ENCODE data around the gene SVIP. TPM values are rescaled to one million over a fixed set of nuclear protein-coding genes. Genes with fewer than 3 reads are reported as not detected.

SVIP gene
- polyA plus RNA-seq, 1 donor from 2014 or later, result 24.8 TPM

DNA sequence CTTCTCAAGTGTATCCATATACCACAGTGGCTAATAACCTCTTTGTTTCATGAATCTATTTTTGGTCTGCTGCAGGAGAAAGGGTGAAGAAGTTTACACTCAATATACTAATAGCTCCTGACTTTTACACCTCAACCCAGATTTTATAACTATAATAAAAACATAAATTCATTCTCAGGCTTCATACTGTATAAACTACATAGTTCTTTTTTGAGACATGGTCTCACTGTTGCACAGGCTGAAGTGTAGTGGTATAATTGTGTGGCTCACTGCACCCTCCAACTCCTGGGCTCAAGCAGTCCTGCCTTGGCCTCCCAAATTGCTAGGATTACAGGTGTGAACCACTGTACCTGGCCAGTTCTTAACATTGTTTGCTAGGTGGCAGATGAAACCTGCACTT, 48.4 kb upstream of the SVIP start:
- Histone ChIP-seq H4K20me1 (ENCODE audit: insufficient read depth) (no peaks in the 10 kb centered on the region), H3K36me3 (ENCODE audit: insufficient read depth, low read length) (no peaks in the 10 kb centered on the region), H3F3A (ENCODE audit: insufficient read depth, low read length, poor library complexity, severe bottlenecking) (no peaks in the 10 kb centered on the region), H3K4me3 (ENCODE audit: low read length) (no peak overlapping the region), H3K9me2 (ENCODE audit: insufficient read depth, low read length) (no peaks in the 10 kb centered on the region), H3K27ac (ENCODE audit: low read length) (no peak overlapping the region), H2AFZ (ENCODE audit: low read depth, low read length) (no peak overlapping the region), H3K4me2 (ENCODE audit: low read length) (no peak overlapping the region), H3K79me2 (replicated peaks; ENCODE audit: insufficient read depth, low read length) (no peaks in the 10 kb centered on the region), H3K27me3 (ENCODE audit: insufficient read depth, low read depth, low read length) (no peaks in the 10 kb centered on the region), H3K9me3 (ENCODE audit: low read length) (no peaks in the 10 kb centered on the region), H3K9ac (ENCODE audit: low read length) (no peak overlapping the region)
- no peak for TF ChIP-seq SMC3 (conservative IDR thresholded peaks at IDR 0.05; ENCODE audit: poor library complexity)
- TF ChIP-seq MXI1 (conservative IDR thresholded peaks at IDR 0.05; ENCODE audit: poor library complexity, severe bottlenecking), result no peak
- TF ChIP-seq POLR2AphosphoS5 (IDR thresholded peaks at IDR 0.05), result no peak
- TF ChIP-seq TAF1 (IDR thresholded peaks at IDR 0.05; ENCODE audit: low read depth), result no peak
- TF ChIP-seq, protein P1, sequence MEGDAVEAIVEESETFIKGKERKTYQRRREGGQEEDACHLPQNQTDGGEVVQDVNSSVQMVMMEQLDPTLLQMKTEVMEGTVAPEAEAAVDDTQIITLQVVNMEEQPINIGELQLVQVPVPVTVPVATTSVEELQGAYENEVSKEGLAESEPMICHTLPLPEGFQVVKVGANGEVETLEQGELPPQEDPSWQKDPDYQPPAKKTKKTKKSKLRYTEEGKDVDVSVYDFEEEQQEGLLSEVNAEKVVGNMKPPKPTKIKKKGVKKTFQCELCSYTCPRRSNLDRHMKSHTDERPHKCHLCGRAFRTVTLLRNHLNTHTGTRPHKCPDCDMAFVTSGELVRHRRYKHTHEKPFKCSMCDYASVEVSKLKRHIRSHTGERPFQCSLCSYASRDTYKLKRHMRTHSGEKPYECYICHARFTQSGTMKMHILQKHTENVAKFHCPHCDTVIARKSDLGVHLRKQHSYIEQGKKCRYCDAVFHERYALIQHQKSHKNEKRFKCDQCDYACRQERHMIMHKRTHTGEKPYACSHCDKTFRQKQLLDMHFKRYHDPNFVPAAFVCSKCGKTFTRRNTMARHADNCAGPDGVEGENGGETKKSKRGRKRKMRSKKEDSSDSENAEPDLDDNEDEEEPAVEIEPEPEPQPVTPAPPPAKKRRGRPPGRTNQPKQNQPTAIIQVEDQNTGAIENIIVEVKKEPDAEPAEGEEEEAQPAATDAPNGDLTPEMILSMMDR (IDR thresholded peaks at IDR 0.05; ENCODE audit: poor library complexity, severe bottlenecking), result no peak
- TF ChIP-seq EZH2 (IDR thresholded peaks at IDR 0.05; ENCODE audit: borderline replicate concordance, insufficient read depth, low read length, poor library complexity, severe bottlenecking), result no peak
- no peak for TF ChIP-seq EP300 (conservative IDR thresholded peaks at IDR 0.05; ENCODE audit: poor library complexity, severe bottlenecking)
- TF ChIP-seq, protein P2, sequence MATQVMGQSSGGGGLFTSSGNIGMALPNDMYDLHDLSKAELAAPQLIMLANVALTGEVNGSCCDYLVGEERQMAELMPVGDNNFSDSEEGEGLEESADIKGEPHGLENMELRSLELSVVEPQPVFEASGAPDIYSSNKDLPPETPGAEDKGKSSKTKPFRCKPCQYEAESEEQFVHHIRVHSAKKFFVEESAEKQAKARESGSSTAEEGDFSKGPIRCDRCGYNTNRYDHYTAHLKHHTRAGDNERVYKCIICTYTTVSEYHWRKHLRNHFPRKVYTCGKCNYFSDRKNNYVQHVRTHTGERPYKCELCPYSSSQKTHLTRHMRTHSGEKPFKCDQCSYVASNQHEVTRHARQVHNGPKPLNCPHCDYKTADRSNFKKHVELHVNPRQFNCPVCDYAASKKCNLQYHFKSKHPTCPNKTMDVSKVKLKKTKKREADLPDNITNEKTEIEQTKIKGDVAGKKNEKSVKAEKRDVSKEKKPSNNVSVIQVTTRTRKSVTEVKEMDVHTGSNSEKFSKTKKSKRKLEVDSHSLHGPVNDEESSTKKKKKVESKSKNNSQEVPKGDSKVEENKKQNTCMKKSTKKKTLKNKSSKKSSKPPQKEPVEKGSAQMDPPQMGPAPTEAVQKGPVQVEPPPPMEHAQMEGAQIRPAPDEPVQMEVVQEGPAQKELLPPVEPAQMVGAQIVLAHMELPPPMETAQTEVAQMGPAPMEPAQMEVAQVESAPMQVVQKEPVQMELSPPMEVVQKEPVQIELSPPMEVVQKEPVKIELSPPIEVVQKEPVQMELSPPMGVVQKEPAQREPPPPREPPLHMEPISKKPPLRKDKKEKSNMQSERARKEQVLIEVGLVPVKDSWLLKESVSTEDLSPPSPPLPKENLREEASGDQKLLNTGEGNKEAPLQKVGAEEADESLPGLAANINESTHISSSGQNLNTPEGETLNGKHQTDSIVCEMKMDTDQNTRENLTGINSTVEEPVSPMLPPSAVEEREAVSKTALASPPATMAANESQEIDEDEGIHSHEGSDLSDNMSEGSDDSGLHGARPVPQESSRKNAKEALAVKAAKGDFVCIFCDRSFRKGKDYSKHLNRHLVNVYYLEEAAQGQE (IDR thresholded peaks at IDR 0.05; ENCODE audit: borderline replicate concordance), result no peak
- no peak for TF ChIP-seq RAD21 (conservative IDR thresholded peaks at IDR 0.05)

- Histone ChIP-seq H3K27ac (ENCODE audit: low read length) (no peak overlapping the region), H3K4me2 (ENCODE audit: low read length) (no peak overlapping the region), H4K20me1 (ENCODE audit: insufficient read depth) (no peaks in the 10 kb centered on the region), H3K9ac (ENCODE audit: low read length) (no peak overlapping the region), H2AFZ (ENCODE audit: low read depth, low read length) (no peak overlapping the region), H3F3A (ENCODE audit: insufficient read depth, low read length, poor library complexity, severe bottlenecking) (no peaks in the 10 kb centered on the region), H3K9me2 (ENCODE audit: insufficient read depth, low read length) (no peaks in the 10 kb centered on the region), H3K27me3 (ENCODE audit: insufficient read depth, low read depth, low read length) (no peaks in the 10 kb centered on the region), H3K36me3 (ENCODE audit: insufficient read depth, low read length) (no peaks in the 10 kb centered on the region), H3K79me2 (replicated peaks; ENCODE audit: insufficient read depth, low read length) (no peaks in the 10 kb centered on the region), H3K9me3 (ENCODE audit: low read length) (no peaks in the 10 kb centered on the region), H3K4me3 (ENCODE audit: low read length) (no peak overlapping the region)
- TF ChIP-seq MXI1 (conservative IDR thresholded peaks at IDR 0.05; ENCODE audit: poor library complexity, severe bottlenecking) (no peak), RAD21 (conservative IDR thresholded peaks at IDR 0.05) (peak; percentile 96), SMC3 (conservative IDR thresholded peaks at IDR 0.05; ENCODE audit: poor library complexity) (peak; percentile 95)
- TF ChIP-seq, protein P1 (IDR thresholded peaks at IDR 0.05; ENCODE audit: poor library complexity, severe bottlenecking), result peak; percentile 97
These were observed 46.4 kb upstream of the SVIP start for GRCh38 chr11:22875869-22876473.

Data from neural cell (in vitro differentiated cells).